Lower leg skin (tissue), 3 donors: ENCODE results near the gene RNF180.

ENCODE experiments used
- POLR2A ChIP-seq, 2 donors: fragments of 450-650 bp; IDR thresholded peaks; one replicate each; pipeline ENCODE4 v1.6.1; 2016 to 2017; ENCODE audit warnings: antibody characterized with exemption in 2 of 2, mild to moderate bottlenecking in 1 of 2, moderate library complexity in 1 of 2
- TF ChIP-seq, protein P1 (sequence below), 3 donors: fragments of 450-650 bp; IDR thresholded peaks; one replicate each; pipeline ENCODE4 v1.5.1; 2016; ENCODE audit warnings: antibody characterized with exemption in 3 of 3, mild to moderate bottlenecking in 3 of 3, moderate library complexity in 2 of 3

DNA sequence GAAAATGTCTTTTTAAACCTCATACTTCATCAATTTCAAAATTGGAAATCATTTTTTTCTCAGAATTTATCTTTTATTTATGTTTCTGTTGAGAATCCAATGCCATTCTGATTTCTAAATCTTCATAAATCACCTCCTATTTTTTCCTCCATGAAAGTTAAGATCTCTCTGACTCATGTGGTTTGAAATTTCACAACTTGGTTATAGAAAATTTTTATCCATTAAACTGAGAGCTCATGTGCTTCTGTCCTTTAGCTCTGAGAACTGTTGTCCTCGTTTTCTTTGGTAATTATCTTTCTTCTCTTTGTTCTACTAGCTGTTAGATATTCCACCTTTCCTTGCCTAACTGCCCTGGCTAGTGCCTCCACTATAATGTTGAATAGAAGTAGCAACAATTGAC is 1.5 kb upstream of the RNF180 start:
- TF ChIP-seq, protein P1, sequence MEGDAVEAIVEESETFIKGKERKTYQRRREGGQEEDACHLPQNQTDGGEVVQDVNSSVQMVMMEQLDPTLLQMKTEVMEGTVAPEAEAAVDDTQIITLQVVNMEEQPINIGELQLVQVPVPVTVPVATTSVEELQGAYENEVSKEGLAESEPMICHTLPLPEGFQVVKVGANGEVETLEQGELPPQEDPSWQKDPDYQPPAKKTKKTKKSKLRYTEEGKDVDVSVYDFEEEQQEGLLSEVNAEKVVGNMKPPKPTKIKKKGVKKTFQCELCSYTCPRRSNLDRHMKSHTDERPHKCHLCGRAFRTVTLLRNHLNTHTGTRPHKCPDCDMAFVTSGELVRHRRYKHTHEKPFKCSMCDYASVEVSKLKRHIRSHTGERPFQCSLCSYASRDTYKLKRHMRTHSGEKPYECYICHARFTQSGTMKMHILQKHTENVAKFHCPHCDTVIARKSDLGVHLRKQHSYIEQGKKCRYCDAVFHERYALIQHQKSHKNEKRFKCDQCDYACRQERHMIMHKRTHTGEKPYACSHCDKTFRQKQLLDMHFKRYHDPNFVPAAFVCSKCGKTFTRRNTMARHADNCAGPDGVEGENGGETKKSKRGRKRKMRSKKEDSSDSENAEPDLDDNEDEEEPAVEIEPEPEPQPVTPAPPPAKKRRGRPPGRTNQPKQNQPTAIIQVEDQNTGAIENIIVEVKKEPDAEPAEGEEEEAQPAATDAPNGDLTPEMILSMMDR (IDR thresholded peaks at IDR 0.05), result no peak
- no peak for TF ChIP-seq POLR2A (IDR thresholded peaks at IDR 0.05)
